Kidney capillary endothelial cell (primary cell): ENCODE measurements around the gene SLC35F3.
A peak's percentile ranks its signal among the peaks of the same experiment; 100 is the strongest.

Experiments used
- DNase-seq: peaks from one replicate; pipeline ENCODE4 v3.0.0-alpha.2; 2018; ENCODE audit warnings: low spot score

Gene SLC35F3

DNA sequence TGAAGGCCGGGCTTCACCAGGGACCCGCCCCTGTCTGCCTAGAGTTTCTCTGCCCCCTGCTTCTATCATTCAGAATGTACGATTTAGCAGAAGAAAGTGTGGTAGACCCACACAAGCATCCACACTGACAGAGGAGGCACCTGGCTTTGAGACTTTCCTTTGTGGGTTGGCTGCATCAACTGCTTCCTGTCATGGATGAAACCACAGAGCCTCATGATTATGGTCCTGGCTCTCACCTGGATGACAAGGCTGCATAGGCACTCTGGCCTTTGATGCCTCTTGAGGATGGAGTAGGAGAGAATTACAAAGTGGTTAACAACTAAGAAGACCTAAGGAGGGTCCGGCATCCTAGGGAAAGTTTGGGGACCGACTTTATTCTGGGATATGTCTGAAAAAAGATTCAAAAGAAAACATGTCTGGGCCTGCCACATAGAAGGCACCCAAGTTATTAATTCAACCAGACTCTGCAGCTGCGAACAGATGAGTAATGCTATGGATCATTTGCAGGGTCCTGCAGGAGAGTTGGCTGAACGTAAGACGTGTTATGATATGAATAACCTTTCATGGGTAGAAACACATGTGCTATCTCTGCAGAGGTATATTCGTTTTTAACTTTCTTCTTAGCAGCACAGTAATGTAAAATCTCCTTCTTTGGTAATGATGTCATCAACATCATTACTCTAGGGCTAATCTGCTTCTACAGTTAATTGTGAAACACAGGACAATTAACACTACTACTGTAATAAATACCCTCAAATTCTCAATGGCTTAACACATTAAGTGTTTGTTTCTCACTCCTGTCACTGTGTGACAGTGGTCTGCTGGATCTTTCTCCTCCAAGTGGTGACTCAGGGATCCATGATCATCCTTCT lies 136.2 kb downstream of the SLC35F3 start:
- DNase-seq = no peak

DNA sequence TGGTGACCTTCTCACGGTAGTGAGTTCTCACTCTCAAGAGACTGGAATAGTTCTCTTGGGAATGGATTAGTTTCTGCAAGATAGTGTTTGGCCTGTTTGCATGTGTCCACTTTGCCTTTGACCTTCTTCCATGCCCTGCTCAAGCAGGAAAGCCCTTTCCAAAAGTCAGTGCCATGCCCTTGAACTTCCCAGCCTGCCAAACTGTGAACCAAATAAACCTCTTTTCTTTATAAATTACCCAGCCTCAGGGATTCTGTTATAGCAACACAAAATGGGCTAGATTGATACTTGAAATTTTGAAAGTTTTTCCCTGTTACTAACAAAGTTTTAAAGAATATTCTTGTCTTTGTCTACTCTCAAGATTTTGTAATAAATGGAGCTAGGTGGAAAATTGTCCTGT lies 139.6 kb downstream of the SLC35F3 start:
- DNase-seq = no peak

DNA sequence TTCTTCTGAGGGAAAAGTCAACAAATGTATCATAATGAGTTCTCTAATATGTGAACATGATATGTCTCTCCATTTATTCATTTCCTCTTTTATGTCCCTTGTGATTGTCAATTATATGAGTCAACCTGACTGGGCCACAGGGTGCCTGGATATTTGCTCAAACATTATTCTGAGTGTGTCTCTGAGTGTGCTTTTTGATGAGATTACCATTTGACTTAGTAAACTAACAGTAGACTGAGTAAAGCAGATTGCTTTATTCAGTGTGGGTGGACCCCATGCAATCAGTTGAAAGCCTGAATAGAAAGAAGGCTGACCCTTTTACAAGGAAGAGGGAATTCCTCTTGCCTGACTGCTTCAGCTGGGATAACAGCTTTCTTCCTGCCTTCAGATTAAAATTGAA lies 142.6 kb downstream of the SLC35F3 start:
- no peak for DNase-seq

GRCh38 chr1:234062166-234062565 lies 157.7 kb downstream of the SLC35F3 start:
- no peak for DNase-seq

DNA sequence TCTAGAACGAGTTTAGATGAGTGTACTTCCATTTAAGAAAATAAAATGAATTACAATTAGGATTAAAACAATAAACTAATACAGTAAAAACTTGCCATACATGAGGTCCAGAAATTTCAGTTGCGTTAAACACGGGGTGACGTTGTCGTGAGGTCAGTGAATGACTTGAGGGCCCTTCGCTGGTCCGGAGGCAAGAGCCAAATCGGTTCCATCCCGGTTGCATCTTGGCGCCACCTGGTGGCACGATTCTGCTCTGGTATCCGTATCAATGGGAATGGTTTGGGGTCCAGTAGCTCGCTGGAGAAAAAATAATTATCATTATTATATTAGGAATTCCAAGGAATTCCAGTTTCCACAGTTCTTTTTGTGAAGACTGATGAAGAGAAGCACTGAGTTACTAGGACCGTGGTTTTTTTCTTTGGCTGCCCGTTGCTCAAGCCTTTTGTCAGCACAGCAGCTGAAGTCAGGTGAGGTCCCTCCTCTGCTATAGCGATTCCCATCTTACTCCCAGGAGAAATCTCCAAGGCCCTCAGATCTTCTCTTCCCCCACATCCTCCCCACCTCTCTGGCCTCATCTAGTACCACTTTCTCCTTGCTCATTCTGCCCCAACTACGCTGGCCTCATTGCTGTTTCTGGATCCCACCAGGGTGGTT lies 161.4 kb downstream of the SLC35F3 start:
- peak; percentile 69 for DNase-seq

- DNase-seq = no peak
These were observed 163.3 kb downstream of the SLC35F3 start for GRCh38 chr1:234067581-234068337.

- DNase-seq = no peak
These were observed 165.3 kb downstream of the SLC35F3 start for GRCh38 chr1:234069760-234070159.

DNA sequence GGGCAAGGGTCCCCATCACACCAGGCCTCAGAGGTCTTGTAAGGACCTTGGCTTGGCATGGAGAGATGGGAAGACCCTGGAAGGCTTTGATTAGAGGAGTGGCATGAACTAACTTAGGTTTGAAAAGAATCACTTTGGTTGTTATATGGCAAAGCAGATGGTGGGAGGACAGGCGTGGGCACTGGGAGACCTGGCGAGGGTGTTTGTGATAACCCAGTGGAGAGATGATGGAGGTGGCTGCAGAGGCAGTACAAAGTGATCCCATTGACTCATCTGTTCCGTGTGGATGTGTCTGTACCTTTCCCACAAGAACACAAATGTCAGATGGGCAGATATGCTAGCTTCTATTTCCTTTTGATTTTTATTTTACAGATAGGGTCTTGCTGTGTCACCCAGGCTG lies 168.3 kb downstream of the SLC35F3 start:
- DNase-seq = no peak

DNA sequence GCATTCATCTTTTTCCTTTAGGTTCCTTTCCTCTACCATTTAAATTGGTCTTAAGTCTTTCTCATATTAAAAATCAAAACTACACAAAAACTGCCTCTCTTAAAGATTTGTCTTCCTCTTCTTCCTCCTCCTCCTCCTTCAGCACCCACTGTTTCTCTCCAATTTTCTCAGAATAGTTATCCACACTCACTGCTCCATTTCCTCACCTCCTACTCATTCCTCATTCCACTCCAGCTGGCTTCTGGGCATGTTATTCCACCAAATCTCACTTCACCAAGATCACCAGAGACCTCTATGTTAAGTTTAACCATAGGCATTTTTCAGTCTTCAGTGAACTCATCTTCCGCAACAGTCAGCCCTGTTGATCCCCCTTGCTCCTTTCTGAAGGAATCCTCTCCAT lies 173.7 kb downstream of the SLC35F3 start:
- DNase-seq = no peak

- DNase-seq = no peak
These were observed 175.4 kb downstream of the SLC35F3 start for GRCh38 chr1:234079896-234080295.

DNA sequence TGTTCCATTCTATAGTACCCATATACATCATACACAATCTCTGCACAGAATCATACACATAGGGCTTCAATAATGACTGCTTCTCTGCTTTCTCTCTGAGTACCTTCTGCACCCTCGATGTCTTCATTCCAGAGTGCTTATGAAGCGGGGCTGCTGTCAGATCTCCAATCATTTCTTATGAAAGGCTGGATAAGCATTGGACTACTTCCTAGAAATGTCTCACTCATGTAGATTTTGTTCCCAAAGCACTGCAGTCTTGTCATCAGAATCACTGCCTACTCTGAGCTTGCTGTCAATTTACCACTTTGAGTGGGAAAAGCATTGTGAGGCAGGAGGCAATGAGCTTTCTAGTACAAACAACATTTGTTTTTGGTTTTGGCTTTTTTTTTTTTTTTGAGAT lies 179.0 kb downstream of the SLC35F3 start:
- no peak for DNase-seq

GRCh38 chr1:234089396-234089795 lies 184.9 kb downstream of the SLC35F3 start:
- DNase-seq = no peak

- no peak for DNase-seq
These were observed 186.0 kb downstream of the SLC35F3 start for GRCh38 chr1:234090212-234091064.

DNA sequence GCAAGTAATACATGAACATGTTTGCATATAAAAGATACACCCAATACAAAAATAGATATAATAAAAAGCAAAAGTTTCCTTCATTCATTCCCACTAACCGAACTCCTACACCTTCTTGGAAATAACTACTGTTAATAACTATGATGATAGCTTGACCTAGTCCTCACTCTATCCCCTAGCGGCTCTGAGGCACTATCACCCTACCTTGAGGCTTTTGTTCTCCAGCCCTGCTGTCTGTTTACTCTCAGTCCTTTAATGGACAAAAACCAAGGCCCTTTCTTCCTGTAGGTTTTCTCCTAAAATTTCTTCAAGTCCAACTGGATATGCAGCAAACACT lies 186.6 kb downstream of the SLC35F3 start:
- no peak for DNase-seq

GRCh38 chr1:234091876-234092275 lies 187.4 kb downstream of the SLC35F3 start:
- DNase-seq = no peak

- no peak for DNase-seq
These were observed 188.6 kb downstream of the SLC35F3 start for GRCh38 chr1:234093107-234093506.

DNA sequence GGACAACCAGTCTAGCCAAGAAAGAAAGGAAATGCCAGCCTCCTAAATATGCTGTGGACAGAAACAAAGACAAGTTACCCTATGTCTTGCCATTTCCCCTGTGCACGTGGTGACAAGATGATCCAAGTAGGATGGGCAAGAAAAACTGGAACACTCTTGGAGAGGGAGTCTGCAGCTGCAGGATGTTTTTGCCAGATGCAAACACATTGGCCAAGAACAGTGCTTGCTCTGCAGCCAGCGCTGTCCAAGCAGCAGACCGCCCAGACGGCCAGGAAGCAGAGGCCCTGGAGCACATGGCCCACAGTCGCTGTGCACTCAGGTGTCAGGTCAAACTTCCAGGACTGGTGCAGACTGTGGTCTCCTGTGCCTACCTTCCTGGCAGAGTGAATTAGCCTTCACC lies 189.3 kb downstream of the SLC35F3 start:
- DNase-seq = no peak

DNA sequence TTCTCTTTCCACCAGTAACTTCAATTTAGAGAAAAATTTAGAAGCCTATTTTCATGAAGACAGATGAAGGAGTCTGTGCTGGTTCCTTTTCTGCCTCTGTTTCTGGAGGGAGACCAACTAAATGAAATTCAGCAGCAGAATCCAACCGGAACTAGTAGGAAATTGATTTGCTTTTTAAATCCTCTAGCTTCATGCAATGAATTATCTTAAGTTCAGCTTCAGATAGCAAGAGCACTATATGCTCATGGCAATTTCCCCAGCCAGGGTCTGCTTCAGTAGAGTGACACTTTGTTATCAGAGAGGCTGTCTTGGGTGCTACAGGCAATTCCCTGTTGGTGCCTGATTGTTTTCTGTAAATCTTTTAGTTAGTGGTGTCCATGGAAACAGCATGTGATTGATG lies 189.7 kb downstream of the SLC35F3 start:
- DNase-seq = no peak

- no peak for DNase-seq
These were observed 191.8 kb downstream of the SLC35F3 start for GRCh38 chr1:234096161-234096770.

DNA sequence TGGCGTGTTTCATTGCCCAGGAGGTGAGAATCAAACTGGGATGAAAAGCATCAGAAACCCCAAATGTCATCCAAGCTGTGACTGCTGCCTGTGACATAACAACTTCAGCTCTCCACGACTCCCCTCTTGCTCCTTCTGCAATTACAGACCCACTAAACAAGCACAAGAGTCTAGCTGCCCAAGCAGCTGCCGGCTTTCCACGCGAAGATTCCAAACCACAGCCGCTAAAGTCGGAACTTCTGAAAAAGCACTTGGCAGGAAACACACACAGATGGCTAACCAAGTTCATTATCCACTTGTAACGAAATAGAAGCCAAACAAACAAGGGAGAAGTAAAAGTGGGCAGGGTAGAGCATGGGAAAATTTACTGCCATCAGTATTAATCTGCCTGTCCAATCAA lies 198.1 kb downstream of the SLC35F3 start:
- no peak for DNase-seq

DNA sequence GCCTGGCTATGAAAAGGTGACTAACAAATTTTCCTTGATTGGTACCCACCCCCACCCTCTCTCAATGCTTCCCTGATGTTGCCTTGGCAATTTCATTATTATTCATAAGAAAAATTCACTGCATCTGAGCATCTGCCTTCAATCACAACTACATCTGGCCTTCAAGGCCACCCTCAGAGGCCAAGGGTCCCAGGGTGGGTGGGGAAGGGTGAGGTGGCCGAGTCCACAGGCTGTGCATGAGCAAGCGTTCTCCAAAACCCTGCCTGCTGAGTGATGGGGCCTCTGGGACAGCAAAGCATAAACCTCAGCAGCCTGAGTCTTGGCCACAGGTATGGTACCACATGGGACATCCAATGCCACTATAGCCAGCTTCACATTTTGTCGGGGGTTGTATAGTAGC lies 198.7 kb downstream of the SLC35F3 start:
- no peak for DNase-seq

- DNase-seq = no peak
These were observed 201.6 kb downstream of the SLC35F3 start for GRCh38 chr1:234106032-234106431.
